Stimulated activated CD4-positive, alpha-beta T cell treated with anti-CD3 and anti-CD28 coated beads, Interleukin-2, amount 100 ng/mL, for 24 hours (primary cell): ENCODE data around the gene CD300H.
A peak's percentile ranks its signal among the peaks of the same experiment; 100 is the strongest.

Source experiments
- DNase-seq, 2 donors: peaks; one replicate each; pipeline ENCODE4 v3.0.0-alpha.2; 2020

Gene CD300H

DNA sequence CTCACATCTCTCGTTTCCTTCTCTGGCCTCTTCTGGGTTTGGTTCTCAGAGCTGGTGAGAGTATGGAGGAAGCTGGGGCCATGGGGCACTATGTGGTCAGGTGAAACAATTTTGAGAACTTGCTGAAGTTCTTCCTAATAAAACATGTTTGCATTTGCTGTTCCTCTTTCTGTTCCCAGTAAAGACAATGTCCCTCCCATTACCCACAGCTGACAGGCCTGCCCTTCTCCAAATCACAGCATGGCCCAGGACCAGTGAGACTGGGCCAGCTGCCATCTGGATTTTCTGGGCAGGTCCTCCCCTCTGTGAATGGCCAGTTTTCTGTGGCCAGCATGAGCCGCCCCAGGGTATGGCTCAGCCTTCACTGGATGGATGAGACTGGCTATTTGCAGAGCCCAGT lies at the start of gene CD300H:
TSS of gene CD300H (minus strand) at position 113 of the 400 bp plus-strand sequence.
- no peak for DNase-seq

DNA sequence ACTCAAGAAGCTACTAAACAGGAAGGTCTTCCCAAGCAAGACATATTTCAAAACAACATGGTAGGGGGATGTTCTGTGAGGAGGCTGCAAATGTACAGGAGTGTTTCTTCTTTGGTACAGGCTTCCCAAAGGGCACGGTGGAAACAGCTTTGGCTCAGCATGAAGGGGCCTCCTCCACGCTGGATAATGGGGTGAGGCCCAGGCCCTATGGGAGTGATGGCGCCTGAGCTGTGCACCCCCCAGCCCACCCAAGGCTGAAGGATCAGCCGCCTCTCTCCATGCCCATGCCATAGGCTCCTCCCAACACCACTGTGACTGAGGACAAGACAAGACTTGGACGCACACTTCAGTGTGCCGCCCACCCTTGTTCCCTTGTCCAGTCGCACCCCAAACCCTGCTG lies 49.4 kb upstream of the CD300H start:
- no peak for DNase-seq

DNA sequence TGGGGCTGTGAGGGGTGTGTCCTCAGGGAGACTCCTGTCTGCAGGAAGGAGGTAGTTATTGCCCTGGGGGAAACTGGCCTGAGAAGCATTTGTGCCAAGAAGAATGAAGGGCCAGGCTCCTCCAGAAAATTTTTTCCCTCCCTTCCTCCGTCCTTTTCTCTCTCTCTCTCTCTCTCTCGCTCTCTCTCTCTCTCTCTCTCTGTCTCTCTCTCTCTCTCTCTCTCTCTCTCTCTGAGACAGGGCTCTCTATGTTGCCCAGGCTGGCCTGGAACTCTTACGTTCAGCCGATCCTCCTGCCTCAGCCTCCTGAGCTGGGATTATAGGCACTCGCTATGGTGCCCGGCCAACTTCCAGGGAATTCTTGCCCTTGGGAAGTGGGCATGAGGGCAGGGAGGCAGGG lies 44.7 kb upstream of the CD300H start:
- DNase-seq = no peak

DNA sequence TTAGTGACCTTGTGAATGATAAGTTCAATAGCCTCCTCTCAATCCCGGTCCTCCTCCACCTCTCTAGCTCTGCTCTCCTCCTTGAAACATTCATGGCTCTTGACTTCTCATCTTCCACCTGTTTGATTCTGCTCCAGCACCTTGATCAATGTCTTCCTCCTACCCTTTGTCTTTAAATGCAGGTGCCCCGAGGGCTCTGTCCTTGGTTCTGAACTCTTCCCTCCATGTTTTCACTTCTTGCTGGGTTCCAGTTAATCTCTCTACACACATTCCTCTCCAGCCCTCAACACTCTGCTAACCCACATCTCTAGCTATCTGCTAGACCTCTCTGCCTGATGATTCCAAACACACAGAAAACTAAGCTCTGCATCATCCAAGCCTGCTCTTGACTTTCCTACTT lies 42.8 kb upstream of the CD300H start:
- no peak for DNase-seq

DNA sequence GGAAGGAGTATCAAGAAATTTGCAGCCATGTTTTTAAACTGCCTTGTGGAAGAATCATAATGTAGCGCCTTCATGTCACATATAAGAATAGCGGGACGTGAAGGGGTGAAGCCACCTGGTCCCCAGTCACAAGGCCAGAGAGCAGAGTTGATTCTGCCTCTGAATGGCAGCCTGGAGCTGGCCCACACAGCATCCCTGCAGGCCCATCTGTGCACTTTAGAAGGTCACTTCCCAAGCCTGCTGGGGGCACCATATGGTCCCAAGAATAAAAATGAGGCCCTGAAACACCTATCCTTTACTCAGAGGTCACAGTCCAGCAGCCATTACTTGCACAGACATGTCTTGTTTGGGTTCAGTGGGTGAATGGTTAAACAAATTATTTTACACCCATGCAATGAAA lies 41.2 kb upstream of the CD300H start:
- DNase-seq = no peak

DNA sequence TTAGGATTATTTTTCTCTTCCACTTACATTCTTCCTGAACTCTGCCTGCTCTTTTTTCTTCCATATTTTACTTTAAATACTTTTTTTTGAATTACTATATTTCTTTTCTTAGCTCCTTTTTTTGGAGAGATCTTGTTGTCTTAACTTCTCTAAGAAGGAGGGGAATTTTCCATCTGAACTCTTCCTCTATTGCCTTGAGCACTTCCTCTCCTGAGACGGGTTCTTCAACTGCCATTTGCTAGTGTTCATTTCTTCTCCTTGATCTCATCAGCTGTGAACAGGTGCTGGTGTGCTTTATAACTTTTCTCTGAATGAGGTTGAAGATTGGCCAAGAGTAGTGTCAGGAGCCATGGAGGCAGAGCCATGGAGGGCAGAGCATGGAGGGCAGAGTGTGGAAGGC lies 39.9 kb upstream of the CD300H start:
- no peak for DNase-seq

DNA sequence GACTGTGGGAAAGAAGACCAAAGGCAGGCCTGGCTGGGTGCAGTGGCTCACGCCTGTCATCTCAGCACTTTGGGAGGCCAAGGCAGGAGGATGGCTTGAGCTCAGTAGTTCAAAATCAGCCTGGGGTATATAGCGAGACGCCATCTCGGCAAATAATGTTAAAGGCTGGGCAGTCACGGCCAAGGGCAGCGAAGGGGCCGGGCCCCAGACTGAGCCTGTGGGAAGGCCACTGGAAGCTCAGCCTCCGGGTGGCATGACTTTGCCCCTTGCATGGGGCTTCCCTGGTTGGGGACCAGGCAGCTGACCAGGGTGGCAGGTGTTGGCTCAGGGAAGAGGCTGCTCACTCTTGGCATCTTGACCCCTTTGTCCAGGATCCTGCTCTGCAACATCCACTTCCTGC lies 38.7 kb upstream of the CD300H start:
- no peak for DNase-seq

DNA sequence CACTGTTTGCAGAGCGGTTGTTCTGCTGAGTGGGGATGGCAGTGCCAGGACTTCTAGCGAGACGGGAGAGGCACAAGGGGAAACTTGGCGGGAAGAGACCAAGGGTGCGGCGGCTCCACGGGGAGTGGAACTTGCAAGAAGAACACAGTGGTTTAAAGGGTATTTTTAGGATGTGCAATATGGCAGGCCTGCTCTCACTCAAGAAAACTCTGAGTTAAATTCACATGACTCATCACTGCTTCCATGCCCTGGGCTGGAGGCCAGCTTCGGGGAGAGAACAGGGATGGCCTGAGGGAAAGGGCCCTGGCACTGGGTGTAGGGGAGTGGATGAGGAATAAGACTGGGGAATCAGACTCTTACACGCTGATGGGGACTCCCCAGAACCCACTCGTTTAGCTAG lies 38.1 kb upstream of the CD300H start:
- DNase-seq = no peak

DNA sequence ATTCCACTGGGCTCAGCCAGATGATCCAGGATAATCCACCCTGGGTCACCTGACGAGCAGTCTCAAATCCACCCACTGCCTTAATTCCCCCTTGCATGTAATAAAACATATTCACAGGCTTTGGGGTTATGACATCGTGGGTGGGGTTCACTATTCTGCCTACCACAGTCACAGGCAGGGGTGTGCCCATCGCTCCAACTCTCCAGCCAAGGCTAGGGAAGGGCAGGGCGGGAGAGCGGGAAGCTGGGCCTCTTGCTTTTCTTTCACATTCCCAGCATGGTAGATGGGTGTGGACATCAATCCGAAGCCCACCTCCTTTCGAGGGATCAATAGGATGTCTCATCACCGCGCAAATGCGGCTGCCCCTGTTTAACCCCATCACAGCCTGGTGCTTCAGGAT lies 37.5 kb upstream of the CD300H start:
- DNase-seq = no peak

DNA sequence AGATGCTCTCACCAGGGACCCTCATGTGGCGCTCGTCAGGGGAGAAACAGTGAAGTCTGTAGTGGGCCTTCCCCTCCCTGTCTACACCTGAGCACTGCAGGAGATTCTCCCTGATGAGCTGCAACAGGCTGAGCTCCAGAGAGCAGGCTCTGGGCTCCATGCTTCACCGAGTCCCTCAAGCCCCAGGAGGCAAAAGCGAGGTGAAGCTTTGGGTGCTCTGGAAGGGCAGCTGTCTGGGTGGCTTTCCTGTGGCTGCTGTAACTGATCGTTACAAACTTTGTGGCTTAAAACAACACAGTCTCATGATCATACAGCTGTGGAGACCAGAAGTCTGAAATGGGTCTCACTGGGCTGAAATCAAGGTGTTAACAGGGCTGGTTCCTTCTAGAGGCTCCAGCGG lies 36.9 kb upstream of the CD300H start:
- DNase-seq = no peak

DNA sequence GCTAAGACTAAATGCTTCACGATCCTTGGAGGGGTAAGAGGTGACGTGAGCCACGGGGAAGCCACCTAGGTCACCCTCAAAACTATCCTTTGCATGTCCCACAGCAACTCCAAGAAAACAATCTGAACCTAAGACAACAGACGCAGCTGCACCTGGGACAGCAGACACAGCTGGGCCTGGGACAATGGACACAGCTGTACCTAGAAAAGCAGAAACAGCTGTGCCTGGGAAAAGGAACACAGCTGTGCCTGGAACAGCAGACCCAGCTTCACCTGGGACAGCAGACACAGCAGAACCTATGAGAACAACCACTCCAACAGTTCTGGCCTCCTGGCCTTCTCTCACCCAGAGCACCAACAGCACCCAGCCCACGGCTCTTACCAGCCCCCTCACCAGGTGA lies 36.4 kb upstream of the CD300H start:
- DNase-seq = no peak

DNA sequence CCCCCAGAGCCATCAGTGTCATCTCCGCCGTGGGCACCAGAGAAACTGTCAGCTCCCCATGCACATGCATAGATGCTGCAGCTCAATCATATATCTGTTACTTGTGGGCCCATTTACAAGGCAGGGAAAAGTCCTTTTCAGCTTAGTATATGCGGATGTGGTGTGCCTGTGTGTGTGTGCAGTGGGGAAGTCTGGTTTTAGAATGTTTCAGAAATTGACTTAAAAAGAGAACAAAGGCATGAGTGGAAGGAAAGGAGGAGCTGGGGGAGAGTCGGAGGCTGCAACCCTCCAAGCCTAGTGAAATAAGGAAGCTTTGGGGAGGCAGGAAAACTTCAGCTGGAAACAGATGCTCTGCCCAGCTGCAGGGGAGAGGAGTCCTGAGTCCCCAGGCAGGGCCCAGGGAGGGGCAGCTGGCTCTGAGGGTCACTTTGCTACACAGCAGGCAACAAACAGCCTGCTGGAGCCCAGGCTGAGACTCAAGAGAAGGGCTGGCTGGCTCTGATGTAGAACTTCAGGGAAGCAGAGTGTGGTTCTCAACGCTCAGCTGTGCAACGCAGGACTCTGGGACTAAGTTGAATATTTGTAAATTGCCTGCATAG lies 35.8 kb upstream of the CD300H start:
- no peak for DNase-seq

DNA sequence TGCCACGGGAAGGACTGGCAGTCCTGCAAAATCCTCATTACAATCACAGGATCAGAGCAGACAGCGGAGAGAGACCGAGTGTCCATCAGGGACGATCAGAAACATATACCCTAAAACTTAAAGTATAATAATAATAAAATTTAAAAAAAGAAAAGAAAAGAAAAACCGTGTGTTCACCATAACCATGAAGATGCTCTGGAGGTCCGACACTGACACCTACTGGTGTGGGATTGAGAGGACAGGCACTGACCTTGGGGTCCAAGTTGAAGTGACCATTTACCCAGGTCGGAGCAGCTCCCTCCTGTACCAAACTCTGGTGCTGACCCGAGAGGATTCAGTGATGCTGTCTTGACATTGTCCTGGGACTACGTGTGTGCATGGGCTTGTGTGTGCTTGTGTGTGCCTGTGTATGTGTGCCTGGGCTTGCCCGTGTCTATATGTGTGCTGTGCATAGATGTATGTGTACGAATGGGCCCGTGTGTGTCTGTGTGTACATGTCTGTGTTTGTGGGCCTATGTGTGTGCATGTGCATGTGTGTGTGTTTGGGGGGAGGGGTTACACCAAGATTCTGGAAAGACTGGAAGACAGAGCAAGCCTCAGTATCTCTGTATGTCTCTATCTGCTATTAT lies 34.7 kb upstream of the CD300H start:
- DNase-seq = peak; percentile 35 to 39

DNA sequence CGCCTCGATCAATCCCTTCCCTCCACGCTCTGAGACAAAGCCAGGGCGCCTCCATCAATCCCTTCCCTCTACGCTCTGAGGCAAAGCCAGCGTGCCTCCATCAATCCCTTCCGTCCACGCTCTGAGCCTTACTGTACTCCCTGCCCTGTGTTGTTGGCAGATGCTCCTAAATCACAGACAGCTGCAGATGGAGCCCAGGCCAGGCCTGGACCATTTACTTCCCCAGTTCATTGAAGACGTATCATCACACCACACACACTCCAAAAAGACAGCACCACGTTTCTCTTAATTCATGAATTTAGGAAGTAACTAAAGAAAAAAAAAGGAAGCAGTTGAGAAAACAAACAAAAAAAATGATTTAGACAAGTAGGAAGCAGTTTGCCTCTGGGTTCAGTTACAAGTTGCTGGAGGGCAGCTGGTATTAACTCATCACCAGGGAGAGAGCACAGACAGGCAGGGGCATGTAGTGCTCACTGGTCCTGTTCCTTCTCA lies 32.2 kb upstream of the CD300H start:
- DNase-seq = no peak

DNA sequence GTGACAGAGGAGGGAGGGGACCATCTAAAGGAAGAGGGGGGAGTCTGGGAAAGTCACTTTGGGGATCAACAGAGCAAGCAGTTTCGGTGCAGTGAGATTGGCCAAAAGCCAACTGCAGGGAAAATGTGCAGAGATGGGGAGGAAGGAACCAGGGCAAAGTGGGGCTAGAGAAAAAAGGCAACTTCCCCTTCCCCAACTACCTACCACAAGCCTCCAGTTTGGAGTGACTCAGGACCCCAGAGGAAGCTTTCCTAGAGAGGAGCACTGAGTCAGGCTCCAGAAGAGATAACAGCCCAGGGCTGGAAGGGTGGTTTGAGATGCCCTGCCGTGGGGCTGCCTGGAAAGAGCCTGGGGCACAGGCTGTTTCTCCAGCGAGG lies 31.7 kb upstream of the CD300H start:
- DNase-seq = no peak

DNA sequence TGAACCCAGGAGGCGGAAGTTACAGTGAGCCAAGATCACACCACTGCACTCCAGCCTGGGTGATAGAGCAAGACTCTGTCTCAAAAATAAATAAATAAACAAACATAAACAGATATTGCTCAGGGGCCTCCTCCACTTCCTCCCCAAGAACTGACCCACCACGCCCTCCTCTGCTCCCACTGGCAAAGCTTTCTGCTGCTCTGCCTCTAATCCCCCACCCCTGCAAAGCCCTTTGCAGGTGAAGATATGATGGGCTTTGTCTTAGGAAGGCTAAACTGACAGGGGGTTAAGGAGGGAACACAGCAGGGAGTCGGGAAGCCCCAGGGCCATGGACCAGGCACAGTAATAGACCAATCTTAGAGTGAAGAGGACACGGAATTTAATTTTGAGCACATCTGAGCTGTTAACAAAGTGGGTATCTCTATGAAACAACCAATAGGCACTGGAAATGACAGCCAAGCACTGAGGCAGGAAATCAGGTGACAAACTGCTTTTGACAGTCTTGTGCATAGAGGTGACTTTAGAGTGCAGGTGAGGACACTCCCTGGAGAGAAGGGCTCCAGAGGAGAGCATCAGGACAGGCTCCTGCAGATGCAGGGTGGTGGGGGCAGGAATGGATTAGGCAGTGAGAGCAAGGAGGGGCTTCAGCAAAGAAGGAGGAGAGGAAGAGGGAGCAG lies 31.2 kb upstream of the CD300H start:
- DNase-seq = no peak

DNA sequence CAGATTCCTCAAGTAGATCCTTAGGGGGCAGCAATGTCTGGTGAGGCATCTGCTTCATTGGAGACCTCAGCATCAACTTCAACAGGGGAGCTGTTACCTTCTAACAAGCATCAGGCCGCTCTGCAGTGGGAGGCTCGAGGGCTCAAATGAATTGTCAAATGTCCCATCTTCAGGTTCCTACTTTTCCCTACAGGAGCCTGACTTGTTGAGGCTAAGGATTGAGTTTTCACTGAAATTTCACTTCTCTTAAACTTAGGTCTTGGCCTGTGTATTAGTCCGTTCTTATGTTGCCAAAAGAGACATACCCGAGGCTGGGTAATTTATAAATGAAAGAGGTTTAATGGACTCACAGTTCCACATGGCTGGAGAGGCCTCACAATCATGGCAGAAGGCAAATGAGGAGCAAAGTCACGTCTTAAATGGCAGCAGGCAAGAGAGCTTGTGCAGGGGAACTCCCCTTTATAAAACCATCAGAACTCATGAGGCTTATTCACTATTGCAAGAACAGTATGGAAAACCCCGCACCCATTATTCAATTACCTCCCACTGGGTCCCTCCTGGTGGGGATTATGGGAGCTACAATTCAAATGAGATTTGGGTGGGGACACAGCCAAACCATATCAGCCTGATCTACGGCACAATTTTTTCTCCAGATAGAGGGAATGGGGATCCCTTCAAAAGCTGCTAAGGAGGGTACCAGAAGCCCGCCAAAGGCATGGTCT lies 29.9 kb upstream of the CD300H start:
- DNase-seq = no peak

DNA sequence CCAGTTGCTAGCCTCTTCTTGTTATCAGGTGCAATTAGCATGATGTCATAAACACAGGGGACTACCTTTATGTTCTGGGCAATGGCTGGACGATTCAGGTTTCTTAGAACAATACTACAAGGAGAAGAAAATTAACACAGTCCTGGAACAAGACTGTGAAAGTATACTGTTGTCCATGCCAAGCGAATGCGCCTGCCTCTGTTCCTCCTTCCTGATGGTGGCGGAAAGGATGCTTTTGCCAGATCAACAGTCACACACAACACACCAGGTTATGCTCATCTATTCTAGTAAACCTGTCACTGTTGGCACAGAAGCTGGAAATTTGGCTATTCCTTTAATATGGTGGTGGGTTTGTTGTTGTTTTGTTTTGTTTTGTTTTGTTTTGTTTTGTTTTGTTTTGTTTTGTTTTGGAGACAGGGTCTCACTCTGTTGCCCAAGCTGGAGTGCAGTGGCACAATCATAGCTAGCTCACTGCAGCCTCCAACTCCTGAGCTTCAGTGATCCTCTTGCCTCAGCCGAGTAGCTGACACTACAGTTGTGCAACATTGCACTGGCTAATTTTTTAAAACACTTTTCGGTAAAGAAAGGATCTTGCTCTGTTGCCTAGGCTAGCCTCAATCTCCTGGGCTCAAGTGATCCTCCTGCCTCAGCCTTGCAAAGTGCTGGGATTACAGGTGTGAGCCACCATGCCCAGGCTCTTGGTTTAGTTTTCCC lies 27.9 kb upstream of the CD300H start:
- DNase-seq = no peak

DNA sequence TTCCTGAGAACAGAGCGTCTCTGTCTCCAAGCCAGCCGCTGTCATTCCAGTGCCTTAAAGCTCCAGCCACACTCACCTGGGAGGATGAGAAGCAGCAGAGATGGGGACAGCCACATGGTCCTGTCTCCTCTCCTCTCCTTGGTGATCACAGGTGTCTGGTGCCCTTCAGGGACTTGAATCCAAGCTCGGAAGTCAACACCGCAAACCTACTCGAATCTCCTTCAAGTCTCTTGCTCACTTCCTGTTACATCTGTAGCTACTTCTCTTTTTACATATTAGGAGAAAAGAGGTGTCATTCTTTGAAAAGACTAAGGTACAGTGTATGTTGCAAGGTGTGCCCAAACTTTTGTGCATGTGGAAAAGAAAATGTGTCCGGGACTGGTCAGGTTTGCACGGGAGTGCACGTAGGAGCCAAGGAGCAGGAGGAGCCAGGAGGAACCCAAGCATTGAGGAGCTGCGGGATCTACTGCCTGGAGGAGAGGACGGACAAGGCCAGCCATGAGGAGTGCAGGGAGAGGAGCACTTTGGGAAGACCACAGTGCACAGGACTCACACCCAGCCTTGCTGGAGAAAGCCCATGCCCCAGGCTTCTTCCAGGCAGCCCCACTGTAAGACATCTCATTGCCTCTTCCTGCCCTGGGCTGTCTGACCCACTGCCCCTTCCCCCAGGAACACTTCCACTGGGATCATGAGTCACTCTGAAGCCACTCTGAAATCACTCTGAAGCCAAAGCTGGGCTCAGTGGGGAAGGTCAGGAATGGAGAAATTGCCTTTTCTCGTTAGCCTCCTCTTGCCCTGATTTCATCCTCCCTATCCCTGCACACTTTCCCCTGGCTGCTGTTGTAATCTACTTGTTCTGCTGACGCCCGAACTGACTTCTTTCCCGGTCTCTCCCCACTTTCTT lies 25.0 kb upstream of the CD300H start, which contains the start of gene CD300LD:
TSS of gene CD300LD (minus strand) at position 197 of the 904 bp plus-strand sequence. CDS start at position 116, 81 bp downstream.
- no peak for DNase-seq

DNA sequence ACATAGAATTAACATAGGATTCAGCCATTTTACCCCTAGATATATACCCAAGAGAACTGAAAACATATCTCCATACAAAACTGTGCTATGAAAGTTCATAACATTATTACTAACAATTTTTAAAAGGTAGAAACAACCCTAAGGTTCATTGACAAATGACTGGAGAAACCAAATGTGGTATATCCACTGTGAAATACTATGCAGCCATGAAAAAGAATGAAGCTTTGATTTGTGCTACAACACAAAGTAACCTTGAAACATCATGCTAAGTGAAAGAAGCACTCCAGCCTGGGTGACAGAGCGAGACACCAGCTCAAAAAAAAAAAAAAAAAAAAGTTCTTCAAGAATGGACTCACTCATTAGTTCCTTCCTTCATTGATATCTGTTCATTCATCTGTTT lies 24.2 kb upstream of the CD300H start:
- no peak for DNase-seq

DNA sequence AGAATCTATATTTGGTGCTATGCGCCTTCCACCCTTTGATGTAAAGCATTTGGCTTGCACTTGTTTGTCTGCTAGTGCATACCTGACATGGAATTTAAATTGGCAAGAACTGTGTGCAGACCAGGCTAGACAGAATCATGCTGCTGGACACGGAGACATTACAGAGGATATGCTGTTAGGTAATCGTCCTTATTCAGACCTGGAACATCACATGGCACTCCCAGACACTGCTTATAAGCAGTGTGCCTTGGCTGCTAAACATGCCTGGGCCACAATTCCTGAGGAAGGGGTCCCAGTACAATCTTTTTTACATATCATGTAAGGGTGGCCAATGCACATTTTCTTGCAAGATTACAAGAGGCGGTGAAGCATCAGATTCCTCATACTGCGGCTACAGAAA lies 18.4 kb upstream of the CD300H start:
- DNase-seq = no peak
